HCT116 (cell line): ENCODE measurements around the gene PTN. TPM values are rescaled to one million over a fixed set of nuclear protein-coding genes. Genes with fewer than 3 reads are reported as not detected.

Experiments used
- ATAC-seq: fragments of 200-7000 bp; cut with Tn5 transposase; 2 replicates; pipeline ENCODE4 v1.9.1; 2020; ENCODE audit warnings: mild to moderate bottlenecking, moderate library complexity
- BruUV-seq: library from RNA; stranded (reverse); fragments of 400-500 nt; replicated peaks from 2 replicates; lab custom pipeline; 2021; lab: Mats Ljungman, UMichigan
- CTCF ChIA-PET: fragments of 300-600 bp; sonication (Branson Sonifier 250); formaldehyde crosslinking; loops from one replicate; lab custom pipeline; 2021; ENCODE audit warnings: antibody characterized with exemption; lab: Charles Lee
- POLR2A ChIA-PET: fragments of 300-600, 350-600 bp; sonication (Branson Sonifier 250); formaldehyde crosslinking; loops from one replicate; lab custom pipeline; 2021; ENCODE audit warnings: antibody characterized with exemption; lab: Charles Lee
- RAD21 ChIA-PET, 2 experiments: fragments of 300-600 bp; sonication (Branson Sonifier 250); formaldehyde crosslinking; loops; one replicate each; lab custom pipeline; 2023; ENCODE audit warnings: low total read pairs in 2 of 2; ENCODE audit not compliant: uncharacterized antibody in 2 of 2, unreplicated experiment in 2 of 2, low non-redundant PET in 1 of 2; lab: Charles Lee
- DNase-seq: peaks from one replicate; pipeline ENCODE4 v3.0.0-alpha.2; 2010; ENCODE audit warnings: low read depth, low spot score
- H2AFZ ChIP-seq: fragments of 200-600 bp; shearing (Covaris generic), sonication (generic); 2 replicates; pipeline ENCODE4 v1.6.1; 2017; ENCODE audit warnings: low read depth, mixed run types, mixed read lengths, antibody characterized with exemption, low read length; ENCODE audit not compliant: poor library complexity, severe bottlenecking
- H3K27ac ChIP-seq: 2 replicates; pipeline ENCODE4 v1.5.1; 2012; ENCODE audit warnings: low read depth, low read length
- H3K27me3 ChIP-seq: fragments of 200-600 bp; sonication (generic); 2 replicates; pipeline ENCODE4 v1.6.1; 2016; ENCODE audit warnings: mixed run types, low read length, mixed read lengths; ENCODE audit not compliant: insufficient read depth
- H3K36me3 ChIP-seq, 2 experiments: fragments of 200-500 bp in 1 of 2; fragments of 200-600 bp in 1 of 2; sonication (Bioruptor generic) in 1 of 2; sonication (generic) in 1 of 2; 2 replicates each; pipeline versions ENCODE4 v1.5.1 to v1.6.1; 2014 to 2016; ENCODE audit warnings: low read length in 2 of 2, inconsistent platforms in 1 of 2, mixed read lengths in 1 of 2, mixed run types in 1 of 2; ENCODE audit not compliant: insufficient read depth in 2 of 2, control insufficient read depth in 1 of 2
- H3K4me1 ChIP-seq, 2 experiments: fragments of 200-600 bp in 1 of 2; sonication (generic) in 1 of 2; 2 replicates each; pipeline versions ENCODE4 v1.5.1 to v1.6.1; 2012 to 2017; ENCODE audit warnings: low read length in 2 of 2, inconsistent platforms in 1 of 2, mild to moderate bottlenecking in 1 of 2, mixed read lengths in 1 of 2, mixed run types in 1 of 2, moderate library complexity in 1 of 2; ENCODE audit not compliant: insufficient read depth in 2 of 2, control insufficient read depth in 1 of 2
- H3K4me2 ChIP-seq: fragments of 200-600 bp; sonication (generic); 2 replicates; pipeline ENCODE4 v1.6.1; 2017; ENCODE audit warnings: mixed run types, low read length, mixed read lengths
- H3K4me3 ChIP-seq, 2 experiments: fragments of 200-600 bp in 1 of 2; sonication (generic) in 1 of 2; replicated peaks in 1 of 2; 2 replicates each; pipeline ENCODE4 v1.5.1; 2011 to 2016; ENCODE audit warnings: low read length in 2 of 2, control low read depth in 1 of 2, low read depth in 1 of 2, mild to moderate bottlenecking in 1 of 2, mixed read lengths in 1 of 2, mixed run types in 1 of 2
- H3K79me2 ChIP-seq: fragments of 200-600 bp; sonication (generic); 2 replicates; pipeline ENCODE4 v1.6.1; 2017; ENCODE audit warnings: mild to moderate bottlenecking, mixed run types, low read length, moderate library complexity, mixed read lengths; ENCODE audit not compliant: insufficient read depth
- H3K9ac ChIP-seq: fragments of 200-600 bp; sonication (generic); 2 replicates; pipeline ENCODE4 v1.6.1; 2016; ENCODE audit warnings: low read length, mixed read lengths
- H3K9me2 ChIP-seq: fragments of 200-600 bp; sonication (generic), shearing (Covaris generic); 2 replicates; pipeline ENCODE4 v1.6.1; 2017; ENCODE audit warnings: mixed run types, mild to moderate bottlenecking, moderate library complexity; ENCODE audit not compliant: insufficient read depth
- H3K9me3 ChIP-seq, 2 experiments: fragments of 200-500 bp in 1 of 2; fragments of 200-600 bp in 1 of 2; sonication (Bioruptor generic) in 1 of 2; sonication (generic) in 1 of 2; 2 replicates each; pipeline ENCODE4 v1.6.1; 2014 to 2017; ENCODE audit warnings: low read length in 2 of 2, mixed read lengths in 2 of 2, inconsistent platforms in 1 of 2, low read depth in 1 of 2, mild to moderate bottlenecking in 1 of 2, mixed run types in 1 of 2, moderate library complexity in 1 of 2; ENCODE audit not compliant: control insufficient read depth in 1 of 2, insufficient read depth in 1 of 2
- H4K20me1 ChIP-seq: fragments of 200-600 bp; sonication (generic), shearing (Covaris generic); 2 replicates; pipeline ENCODE4 v1.6.1; 2017; ENCODE audit warnings: mixed run types, mild to moderate bottlenecking, moderate library complexity; ENCODE audit not compliant: insufficient read depth
- EGR1 ChIP-seq: IDR thresholded peaks from 2 replicates; pipeline ENCODE4 v1.6.1; 2012; ENCODE audit warnings: low read depth
- REST ChIP-seq: IDR thresholded peaks from 2 replicates; pipeline ENCODE4 v1.6.1; 2012; ENCODE audit warnings: low read depth
- SP1 ChIP-seq: IDR thresholded peaks from 2 replicates; pipeline ENCODE4 v1.6.1; 2012; ENCODE audit warnings: low read depth
- ZBTB33 ChIP-seq: IDR thresholded peaks from 2 replicates; pipeline ENCODE4 v1.6.1; 2011; ENCODE audit warnings: mild to moderate bottlenecking, low read length, moderate library complexity; ENCODE audit not compliant: insufficient replicate concordance; ENCODE audit errors: extremely low read depth
- intact Hi-C: fragments of 100-400 bp; cut with micrococcal nuclease; formaldehyde crosslinking; loops from 2 replicates; pipeline ENCODE4 v1.10.0; 2022
- total RNA-seq: library from RNA; stranded (reverse); gene quantifications from one replicate; pipeline ENCODE4 v1.2.1, GENCODE V29; 2021; ENCODE audit not compliant: unreplicated experiment

Gene PTN
- total RNA-seq, 1 experiment from 2014 or later: not detected

GRCh38 chr7:137304624-137305235 is 38.8 kb downstream of the PTN start:
- no peak for DNase-seq
- POLR2A ChIA-PET: no interaction called here

More at GRCh38 chr7:137304624-137305235, 38.8 kb downstream of the PTN start:
- ATAC-seq: no peak
- CTCF ChIA-PET: no interaction called here
- no peaks in the 10 kb centered on the region for H3K36me3 ChIP-seq
- peaks cover 0 to 10% of the 10 kb centered on the region in 2 experiments; a peak in 1 of 4 replicates for H3K9me3 ChIP-seq
- no peaks in the 10 kb centered on the region for H3K4me1 ChIP-seq
- no peak overlapping the region for H3K27ac ChIP-seq
- intact Hi-C loops: no loop called here
- H4K20me1 ChIP-seq: no peaks in the 10 kb centered on the region
- H2AFZ ChIP-seq: no peak overlapping the region
- TF ChIP-seq SP1 (no peak), REST (no peak), ZBTB33 (no peak), EGR1 (no peak)
- no peaks in the 10 kb centered on the region for H3K79me2 ChIP-seq
- H3K27me3 ChIP-seq: no peaks in the 10 kb centered on the region
- no peak overlapping the region for H3K9ac ChIP-seq
- RAD21 ChIA-PET: no interaction called here
- no TSS peak for BruUV-seq
- H3K4me3 ChIP-seq: no peak overlapping the region
- no peaks in the 10 kb centered on the region for H3K9me2 ChIP-seq
- H3K4me2 ChIP-seq: no peak overlapping the region
